ENCODE data around the gene BBS2.

The BBS2 gene

DNA sequence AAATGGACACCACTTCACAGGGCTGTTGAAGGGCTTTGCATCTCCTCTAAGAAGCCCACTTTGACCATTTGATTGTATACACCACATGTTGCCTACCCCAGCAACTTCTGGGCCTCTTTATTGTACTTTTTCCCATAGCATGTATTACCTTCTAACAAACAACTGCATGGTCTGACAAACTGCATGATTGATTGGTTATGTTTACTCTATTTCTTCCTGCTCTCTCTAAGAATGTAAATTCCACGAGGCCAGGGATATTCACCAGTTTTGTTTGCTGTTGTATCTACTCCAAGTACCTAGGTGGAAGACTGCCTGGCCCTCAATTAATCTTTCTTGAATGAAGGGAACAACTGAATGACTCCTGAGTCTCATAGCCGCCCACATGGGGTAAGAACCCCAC lies 22.2 kb upstream of the BBS2 start:
- TF ChIP-seq FOXP2 (optimal IDR thresholded peaks at IDR 0.05; ENCODE audit: borderline replicate concordance, extremely low read depth, extremely low read length, insufficient read depth) (no peak), POLR2AphosphoS5 (IDR thresholded peaks at IDR 0.05; ENCODE audit: low read depth, low read length) (no peak), TAF1 (IDR thresholded peaks at IDR 0.05; ENCODE audit: borderline replicate concordance, insufficient read depth, low read length) (no peak)

DNA sequence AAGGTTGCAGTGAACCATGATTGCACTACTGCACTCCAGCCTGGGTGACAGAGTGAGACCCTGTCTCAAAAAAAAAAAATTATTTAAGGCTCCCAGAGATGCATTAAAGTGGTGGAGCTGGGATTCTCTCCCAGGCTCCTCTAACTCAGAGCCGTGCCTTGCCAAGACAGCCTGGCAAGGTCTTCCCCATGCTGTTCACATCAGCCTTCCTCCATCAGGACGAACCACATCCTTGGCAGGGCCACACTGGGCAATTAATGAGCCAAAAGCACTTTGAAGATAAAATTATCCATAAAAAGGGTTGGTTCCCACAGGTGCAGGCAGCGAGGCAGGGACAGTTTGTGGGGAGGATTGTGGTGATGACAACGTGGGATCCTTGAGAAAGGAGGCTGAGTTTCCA lies 19.8 kb upstream of the BBS2 start:
- no peak for TF ChIP-seq TAF1 (IDR thresholded peaks at IDR 0.05; ENCODE audit: borderline replicate concordance, insufficient read depth, low read length)
- TF ChIP-seq POLR2AphosphoS5 (IDR thresholded peaks at IDR 0.05; ENCODE audit: low read depth, low read length): no peak
- no peak for TF ChIP-seq SIN3A (IDR thresholded peaks at IDR 0.05; ENCODE audit: borderline replicate concordance, insufficient read depth, low read length)
- TF ChIP-seq, protein P1, sequence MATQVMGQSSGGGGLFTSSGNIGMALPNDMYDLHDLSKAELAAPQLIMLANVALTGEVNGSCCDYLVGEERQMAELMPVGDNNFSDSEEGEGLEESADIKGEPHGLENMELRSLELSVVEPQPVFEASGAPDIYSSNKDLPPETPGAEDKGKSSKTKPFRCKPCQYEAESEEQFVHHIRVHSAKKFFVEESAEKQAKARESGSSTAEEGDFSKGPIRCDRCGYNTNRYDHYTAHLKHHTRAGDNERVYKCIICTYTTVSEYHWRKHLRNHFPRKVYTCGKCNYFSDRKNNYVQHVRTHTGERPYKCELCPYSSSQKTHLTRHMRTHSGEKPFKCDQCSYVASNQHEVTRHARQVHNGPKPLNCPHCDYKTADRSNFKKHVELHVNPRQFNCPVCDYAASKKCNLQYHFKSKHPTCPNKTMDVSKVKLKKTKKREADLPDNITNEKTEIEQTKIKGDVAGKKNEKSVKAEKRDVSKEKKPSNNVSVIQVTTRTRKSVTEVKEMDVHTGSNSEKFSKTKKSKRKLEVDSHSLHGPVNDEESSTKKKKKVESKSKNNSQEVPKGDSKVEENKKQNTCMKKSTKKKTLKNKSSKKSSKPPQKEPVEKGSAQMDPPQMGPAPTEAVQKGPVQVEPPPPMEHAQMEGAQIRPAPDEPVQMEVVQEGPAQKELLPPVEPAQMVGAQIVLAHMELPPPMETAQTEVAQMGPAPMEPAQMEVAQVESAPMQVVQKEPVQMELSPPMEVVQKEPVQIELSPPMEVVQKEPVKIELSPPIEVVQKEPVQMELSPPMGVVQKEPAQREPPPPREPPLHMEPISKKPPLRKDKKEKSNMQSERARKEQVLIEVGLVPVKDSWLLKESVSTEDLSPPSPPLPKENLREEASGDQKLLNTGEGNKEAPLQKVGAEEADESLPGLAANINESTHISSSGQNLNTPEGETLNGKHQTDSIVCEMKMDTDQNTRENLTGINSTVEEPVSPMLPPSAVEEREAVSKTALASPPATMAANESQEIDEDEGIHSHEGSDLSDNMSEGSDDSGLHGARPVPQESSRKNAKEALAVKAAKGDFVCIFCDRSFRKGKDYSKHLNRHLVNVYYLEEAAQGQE (IDR thresholded peaks at IDR 0.05; ENCODE audit: insufficient read depth in 1 of 2, low read depth in 2 of 2, low read length in 2 of 2): no peak
- TF ChIP-seq FOXP2 (optimal IDR thresholded peaks at IDR 0.05; ENCODE audit: borderline replicate concordance, extremely low read depth, extremely low read length, insufficient read depth): no peak

DNA sequence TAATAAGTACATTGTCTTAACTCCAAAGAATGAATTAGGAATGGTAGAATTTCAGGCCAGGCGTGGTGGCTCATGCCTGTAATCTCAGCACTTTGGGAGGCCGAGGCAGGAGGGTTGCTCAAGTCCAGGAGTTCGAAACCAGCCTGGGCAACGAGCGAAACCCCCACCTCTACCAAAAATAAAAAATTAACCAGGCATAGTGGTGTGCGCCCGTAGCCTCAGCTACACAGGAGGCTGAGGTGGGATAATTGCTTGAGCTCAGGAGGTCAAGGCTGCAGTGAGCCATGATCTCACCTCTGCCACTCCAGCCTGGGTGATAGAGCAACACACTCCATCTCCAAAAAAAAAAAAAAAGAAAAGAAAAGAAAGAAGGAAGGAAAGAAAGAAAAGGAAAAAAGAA lies 18.5 kb upstream of the BBS2 start:
- no peak for TF ChIP-seq TAF1 (IDR thresholded peaks at IDR 0.05; ENCODE audit: borderline replicate concordance, insufficient read depth, low read length)
- TF ChIP-seq SIN3A (IDR thresholded peaks at IDR 0.05; ENCODE audit: borderline replicate concordance, insufficient read depth, low read length): no peak
- no peak for TF ChIP-seq POLR2AphosphoS5 (IDR thresholded peaks at IDR 0.05; ENCODE audit: low read depth, low read length)
- TF ChIP-seq FOXP2 (optimal IDR thresholded peaks at IDR 0.05; ENCODE audit: borderline replicate concordance, extremely low read depth, extremely low read length, insufficient read depth): no peak
- TF ChIP-seq, protein P1 (IDR thresholded peaks at IDR 0.05; ENCODE audit: insufficient read depth in 1 of 2, low read depth in 2 of 2, low read length in 2 of 2): no peak

DNA sequence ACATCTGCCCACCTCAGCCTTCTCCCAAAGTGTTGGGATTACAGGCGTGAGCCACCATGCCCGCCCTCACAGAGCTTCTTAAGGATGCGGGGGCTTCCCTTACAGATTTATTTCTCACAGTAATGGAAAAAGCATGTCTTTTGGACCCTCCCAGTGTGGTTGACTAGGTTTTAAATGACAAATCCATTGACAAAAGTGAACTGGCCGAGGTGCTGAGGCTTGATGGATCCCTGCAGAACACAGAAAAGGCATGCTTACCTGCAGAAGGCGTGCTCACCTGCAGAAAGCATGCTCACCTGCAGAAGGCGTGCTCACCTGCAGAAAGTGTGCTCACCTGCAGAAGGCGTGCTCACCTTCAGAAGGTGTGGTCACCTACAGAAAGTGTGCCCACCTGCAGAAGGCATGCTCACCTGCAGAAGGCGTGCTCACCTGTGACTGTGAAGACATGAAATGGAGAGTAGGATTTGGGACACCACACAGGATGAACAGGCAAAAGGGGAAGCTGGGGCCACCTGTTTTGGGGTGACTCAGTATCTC lies 15.1 kb upstream of the BBS2 start:
- TF ChIP-seq SIN3A (IDR thresholded peaks at IDR 0.05; ENCODE audit: borderline replicate concordance, insufficient read depth, low read length): no peak
- no peak for TF ChIP-seq TAF1 (IDR thresholded peaks at IDR 0.05; ENCODE audit: borderline replicate concordance, insufficient read depth, low read length)
- no peak for TF ChIP-seq FOXP2 (optimal IDR thresholded peaks at IDR 0.05; ENCODE audit: borderline replicate concordance, extremely low read depth, extremely low read length, insufficient read depth)
- TF ChIP-seq, protein P1 (IDR thresholded peaks at IDR 0.05; ENCODE audit: insufficient read depth in 1 of 2, low read depth in 2 of 2, low read length in 2 of 2): no peak
- TF ChIP-seq POLR2AphosphoS5 (IDR thresholded peaks at IDR 0.05; ENCODE audit: low read depth, low read length): no peak

DNA sequence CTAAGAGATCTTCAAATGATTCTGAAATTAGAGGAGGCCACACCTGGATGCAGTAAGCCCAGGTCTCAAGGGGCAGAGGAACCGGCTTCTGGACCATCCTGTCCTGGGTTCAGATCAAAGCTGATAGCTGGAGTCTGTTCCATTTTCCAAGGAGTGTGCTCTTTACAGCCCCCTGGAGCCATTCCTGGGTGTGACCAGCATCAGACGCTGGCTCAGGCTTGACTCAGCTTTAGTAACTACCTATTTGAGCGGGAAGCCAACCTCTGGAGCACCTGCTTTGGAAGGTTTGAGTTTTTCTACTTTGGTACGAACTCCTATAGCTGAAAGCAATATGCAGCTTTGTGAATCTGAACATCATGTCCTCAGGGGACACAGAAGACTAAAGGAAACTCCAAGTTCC lies 12.9 kb upstream of the BBS2 start:
- TF ChIP-seq, protein P1 (IDR thresholded peaks at IDR 0.05; ENCODE audit: insufficient read depth in 1 of 2, low read depth in 2 of 2, low read length in 2 of 2): no peak
- TF ChIP-seq FOXP2 (optimal IDR thresholded peaks at IDR 0.05; ENCODE audit: borderline replicate concordance, extremely low read depth, extremely low read length, insufficient read depth): no peak
- no peak for TF ChIP-seq SIN3A (IDR thresholded peaks at IDR 0.05; ENCODE audit: borderline replicate concordance, insufficient read depth, low read length)
- no peak for TF ChIP-seq POLR2AphosphoS5 (IDR thresholded peaks at IDR 0.05; ENCODE audit: low read depth, low read length)
- no peak for TF ChIP-seq TAF1 (IDR thresholded peaks at IDR 0.05; ENCODE audit: borderline replicate concordance, insufficient read depth, low read length)
